BLaER1 treated with 17β-estradiol and CSF1 and Interleukin-3, amounts not matched to agents 10 nM and 100 nM (cell line): ENCODE measurements around the gene SAMD4A.

Source experiments
- H3K27ac ChIP-seq, 11 experiments: shearing (Covaris generic); formaldehyde crosslinking; 2 replicates each; pipeline ENCODE4 v1.8.1; 2022
- H3K27me3 ChIP-seq, 11 experiments: shearing (Covaris generic); formaldehyde crosslinking; 2 replicates each; pipeline ENCODE4 v1.8.1; 2022
- H3K36me3 ChIP-seq, 11 experiments: shearing (Covaris generic); formaldehyde crosslinking; 2 replicates each; pipeline ENCODE4 v1.8.1; 2022
- H3K4me1 ChIP-seq, 10 experiments: shearing (Covaris generic); formaldehyde crosslinking; 2 replicates each; pipeline ENCODE4 v1.8.1; 2022
- H3K4me2 ChIP-seq, 11 experiments: shearing (Covaris generic); formaldehyde crosslinking; 2 replicates each; pipeline ENCODE4 v1.8.1; 2022
- H3K4me3 ChIP-seq, 10 experiments: shearing (Covaris generic); formaldehyde crosslinking; 2 replicates each; pipeline ENCODE4 v1.8.1; 2022
- H3K9ac ChIP-seq, 11 experiments: shearing (Covaris generic); formaldehyde crosslinking; 2 replicates each; pipeline ENCODE4 v1.8.1; 2022
- H3K9me3 ChIP-seq, 11 experiments: shearing (Covaris generic); formaldehyde crosslinking; replicated peaks in 1 of 11; 2 replicates each; pipeline ENCODE4 v1.8.1; 2022
- H4K20me1 ChIP-seq, 11 experiments: shearing (Covaris generic); formaldehyde crosslinking; 2 replicates each; pipeline ENCODE4 v1.8.1; 2022
- Cebpa-rat ChIP-seq, 11 experiments: shearing (Covaris generic); IDR thresholded peaks; 2 replicates each; pipeline ENCODE4 v1.8.1; 2022

The SAMD4A gene

DNA sequence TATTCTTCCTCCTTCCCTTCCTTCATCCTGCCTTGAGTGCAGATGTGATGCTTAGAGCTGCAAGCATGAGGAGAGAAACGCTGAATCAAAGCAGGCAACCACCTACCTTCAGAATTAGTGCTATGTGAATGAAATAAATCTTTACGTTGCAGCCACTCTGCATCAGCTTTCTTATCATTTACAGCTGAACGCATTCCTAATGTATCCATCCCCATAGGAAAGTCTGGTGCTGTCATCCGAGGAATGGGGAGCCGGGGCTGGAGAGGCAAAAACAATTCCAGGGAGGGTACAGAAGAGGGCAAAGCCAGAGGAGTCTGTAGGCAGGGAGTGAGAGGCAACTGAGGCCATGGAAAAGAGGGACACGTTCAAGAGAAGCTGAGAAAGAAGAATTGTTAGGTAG is 245.7 kb downstream of the SAMD4A start:
- peaks cover 0 to 10% (median 7%) of the 10 kb centered on the region in 10 experiments; a peak in 8 of 20 replicates for H3K4me1 ChIP-seq
- no peaks in the 10 kb centered on the region for H3K27me3 ChIP-seq
- no peak overlapping the region for H3K9ac ChIP-seq
- no peak overlapping the region for H3K4me3 ChIP-seq
- no peaks in the 10 kb centered on the region for H4K20me1 ChIP-seq
- TF ChIP-seq Cebpa-rat (IDR thresholded peaks at IDR 0.05), result no peak
- no peaks in the 10 kb centered on the region for H3K36me3 ChIP-seq
- H3K4me2 ChIP-seq, result no peak overlapping the region; a peak in 1 of 22 replicates
- no peak overlapping the region for H3K27ac ChIP-seq
- H3K9me3 ChIP-seq, result 0 out of 22 replicates have a peak, but pooled peaks cover 0 to 6% (median 0%) of the 10 kb centered on the region in 11 experiments

DNA sequence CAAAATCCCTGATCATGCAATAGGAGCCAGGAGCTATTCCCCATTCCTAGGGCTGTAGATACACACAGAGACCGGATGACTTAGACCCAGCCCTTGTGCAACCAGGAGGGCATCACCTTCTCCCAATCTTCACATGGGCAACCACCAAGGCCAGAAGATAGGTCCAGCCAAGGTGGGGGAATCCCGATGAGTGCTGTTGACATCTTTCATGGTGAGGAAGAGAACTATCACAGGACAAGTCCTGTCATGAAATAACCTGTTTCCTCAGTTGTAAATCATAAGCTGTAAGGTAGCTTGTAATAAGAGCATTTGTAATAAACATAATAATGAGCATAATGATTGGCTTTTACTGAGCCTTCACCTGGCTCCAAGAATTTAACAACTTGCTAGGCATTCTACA is 246.2 kb downstream of the SAMD4A start:
- H3K27ac ChIP-seq, result no peak overlapping the region
- no peaks in the 10 kb centered on the region for H3K36me3 ChIP-seq
- no peak overlapping the region for H3K4me3 ChIP-seq
- no peak overlapping the region for H3K9ac ChIP-seq
- no peaks in the 10 kb centered on the region for H4K20me1 ChIP-seq
- H3K27me3 ChIP-seq, result no peaks in the 10 kb centered on the region
- H3K4me2 ChIP-seq, result peak overlapping the region in 1 of 11 experiments; percentile 31; a peak in 1 of 22 replicates
- H3K4me1 ChIP-seq, result peaks cover 0 to 10% (median 7%) of the 10 kb centered on the region in 10 experiments; a peak in 8 of 20 replicates
- TF ChIP-seq Cebpa-rat (IDR thresholded peaks at IDR 0.05), result no peak
- 0 out of 22 replicates have a peak, but pooled peaks cover 0 to 6% (median 0%) of the 10 kb centered on the region in 11 experiments for H3K9me3 ChIP-seq

DNA sequence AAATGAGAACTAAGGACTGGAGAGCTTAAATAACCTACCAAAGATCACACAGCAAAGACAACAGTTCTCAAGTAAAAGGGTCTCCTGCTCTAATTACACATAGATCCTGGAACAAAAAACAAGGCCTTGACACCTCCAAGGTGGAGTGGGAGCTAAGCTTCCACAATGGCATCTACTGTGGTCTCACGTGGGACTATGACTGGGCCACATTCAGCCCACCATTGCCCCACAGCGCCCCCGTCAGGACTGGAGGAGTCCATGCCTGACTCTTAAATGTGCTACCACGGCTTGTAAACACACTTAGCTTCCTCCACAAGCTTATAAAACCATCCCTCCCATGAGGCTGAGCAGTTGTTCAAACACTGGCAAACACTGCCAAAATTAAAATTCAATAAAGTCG is 247.1 kb downstream of the SAMD4A start:
- no peaks in the 10 kb centered on the region for H3K27me3 ChIP-seq
- H3K4me2 ChIP-seq, result no peak overlapping the region
- no peak overlapping the region for H3K27ac ChIP-seq
- H3K9me3 ChIP-seq, result 0 out of 22 replicates have a peak, but pooled peaks cover 0 to 6% (median 0%) of the 10 kb centered on the region in 11 experiments
- peaks cover 0 to 10% (median 7%) of the 10 kb centered on the region in 10 experiments; a peak in 8 of 20 replicates for H3K4me1 ChIP-seq
- no peaks in the 10 kb centered on the region for H3K36me3 ChIP-seq
- no peaks in the 10 kb centered on the region for H4K20me1 ChIP-seq
- H3K9ac ChIP-seq, result no peak overlapping the region
- H3K4me3 ChIP-seq, result no peak overlapping the region
- TF ChIP-seq Cebpa-rat (IDR thresholded peaks at IDR 0.05), result no peak

DNA sequence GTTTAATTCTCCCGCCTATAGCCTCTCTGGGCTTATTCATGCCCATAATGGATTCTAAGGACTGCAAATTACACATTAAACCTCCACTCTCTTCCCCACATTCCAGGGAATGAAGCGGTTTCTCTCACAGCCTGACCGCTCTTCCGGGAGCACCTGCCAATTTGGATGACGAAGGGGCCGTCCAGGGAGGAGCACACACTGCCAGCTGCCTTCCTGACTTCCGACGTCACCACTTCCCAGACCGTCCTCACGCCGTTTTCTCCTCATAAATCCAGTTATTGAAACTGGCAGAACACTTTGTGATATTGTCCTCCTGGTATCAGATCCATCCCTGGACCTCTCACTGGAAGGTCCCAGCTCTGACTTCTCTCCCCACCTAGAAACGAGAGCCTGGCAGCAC is 248.1 kb downstream of the SAMD4A start:
- Histone ChIP-seq H3K4me1 (peaks cover 0 to 10% (median 7%) of the 10 kb centered on the region in 10 experiments; a peak in 8 of 20 replicates), H3K9ac (no peak overlapping the region), H3K27me3 (no peaks in the 10 kb centered on the region), H3K36me3 (no peaks in the 10 kb centered on the region), H4K20me1 (no peaks in the 10 kb centered on the region), H3K27ac (no peak overlapping the region), H3K4me3 (no peak overlapping the region), H3K9me3 (0 out of 22 replicates have a peak, but pooled peaks cover 0 to 6% (median 0%) of the 10 kb centered on the region in 11 experiments), H3K4me2 (no peak overlapping the region)
- no peak for TF ChIP-seq Cebpa-rat (IDR thresholded peaks at IDR 0.05)

DNA sequence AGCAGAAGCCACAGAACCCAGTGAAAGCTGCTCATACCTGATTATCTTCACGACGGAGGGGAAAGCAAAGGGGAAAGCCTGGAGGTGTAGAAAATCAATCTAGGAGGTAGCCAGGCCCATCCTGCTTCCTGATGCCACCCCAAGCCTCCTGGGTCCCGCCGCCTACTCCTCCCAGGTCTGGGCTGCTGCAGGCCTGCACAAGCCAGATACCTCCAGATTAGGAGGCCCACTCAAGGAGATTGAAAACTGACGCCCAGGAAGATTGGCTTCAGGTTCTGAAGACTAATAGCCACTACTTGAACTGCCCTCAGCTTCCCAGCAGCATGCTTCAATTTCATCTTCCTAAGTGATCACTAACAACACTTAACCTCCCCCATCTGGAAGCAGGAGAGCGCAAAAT is 248.6 kb downstream of the SAMD4A start:
- Histone ChIP-seq H3K4me1 (peaks cover 0 to 10% (median 7%) of the 10 kb centered on the region in 10 experiments; a peak in 8 of 20 replicates), H3K4me3 (no peak overlapping the region), H3K9ac (no peak overlapping the region), H3K36me3 (no peaks in the 10 kb centered on the region), H3K27ac (no peak overlapping the region), H3K27me3 (no peaks in the 10 kb centered on the region), H4K20me1 (no peaks in the 10 kb centered on the region), H3K4me2 (no peak overlapping the region), H3K9me3 (0 out of 22 replicates have a peak, but pooled peaks cover 0 to 6% (median 0%) of the 10 kb centered on the region in 11 experiments)
- TF ChIP-seq Cebpa-rat (IDR thresholded peaks at IDR 0.05), result no peak

DNA sequence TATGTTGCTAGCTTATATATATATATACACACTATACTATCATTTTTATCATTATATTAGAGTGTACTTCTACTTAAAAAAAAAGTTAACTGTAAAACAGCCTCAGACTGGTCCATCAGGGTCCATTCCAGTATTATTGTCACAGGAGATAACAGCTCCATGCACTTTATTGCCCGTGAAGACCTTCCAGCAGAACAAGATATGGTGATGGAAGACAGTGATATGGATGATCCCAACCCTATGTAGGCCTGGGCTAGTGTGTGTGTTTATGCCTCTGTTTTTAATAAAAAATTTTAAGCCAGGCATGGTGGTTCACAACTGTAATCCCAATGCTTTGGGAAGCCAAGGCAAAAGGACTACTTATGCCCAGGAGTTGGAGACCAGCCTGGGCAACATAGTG is 249.5 kb downstream of the SAMD4A start:
- no peak for TF ChIP-seq Cebpa-rat (IDR thresholded peaks at IDR 0.05)
- H3K27me3 ChIP-seq, result no peaks in the 10 kb centered on the region

DNA sequence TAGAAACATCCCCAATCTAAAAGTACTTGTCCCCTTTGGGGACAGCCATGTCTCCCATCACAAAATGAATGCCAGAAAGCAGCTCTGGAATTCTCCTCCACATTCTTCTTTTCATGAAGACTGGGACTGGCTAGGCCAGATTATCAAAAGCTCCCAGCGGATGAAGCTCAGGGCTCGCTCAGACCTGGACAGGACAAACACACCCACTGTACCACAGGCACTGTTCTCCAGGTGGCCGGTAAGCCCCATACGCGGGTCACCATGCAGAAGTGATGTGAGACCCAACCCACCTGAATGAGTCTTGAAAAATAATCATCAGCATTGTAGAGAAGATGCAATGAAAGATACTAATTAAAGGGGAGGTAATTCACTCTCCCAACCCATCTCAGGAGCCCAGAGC is 250.6 kb downstream of the SAMD4A start:
- H4K20me1 ChIP-seq, result no peaks in the 10 kb centered on the region
- peak overlapping the region in 1 of 11 experiments; percentile 32; a peak in 1 of 22 replicates for H3K4me2 ChIP-seq
- no peak for TF ChIP-seq Cebpa-rat (IDR thresholded peaks at IDR 0.05)
- H3K27me3 ChIP-seq, result no peaks in the 10 kb centered on the region
- no peak overlapping the region for H3K4me3 ChIP-seq
- peaks cover 0 to 6% (median under 1%) of the 10 kb centered on the region in 11 experiments; a peak in 3 of 22 replicates for H3K9me3 ChIP-seq
- peaks cover 0 to 10% (median 7%) of the 10 kb centered on the region in 10 experiments; a peak in 8 of 20 replicates for H3K4me1 ChIP-seq
- no peak overlapping the region for H3K27ac ChIP-seq
- H3K9ac ChIP-seq, result no peak overlapping the region
- H3K36me3 ChIP-seq, result no peaks in the 10 kb centered on the region

More for the DNA sequence above, 249.5 kb downstream of the SAMD4A start:
- Histone ChIP-seq H3K4me2 (peak overlapping the region in 9 of 11 experiments; percentile 1 to 37 (median 18); a peak in 11 of 22 replicates), H3K4me3 (no peak overlapping the region), H3K9me3 (0 out of 22 replicates have a peak, but pooled peaks cover 0 to 6% (median 0%) of the 10 kb centered on the region in 11 experiments), H3K4me1 (peaks cover 0 to 10% (median 7%) of the 10 kb centered on the region in 10 experiments; a peak in 8 of 20 replicates), H3K9ac (no peak overlapping the region), H3K27ac (no peak overlapping the region), H3K36me3 (no peaks in the 10 kb centered on the region), H4K20me1 (no peaks in the 10 kb centered on the region)

DNA sequence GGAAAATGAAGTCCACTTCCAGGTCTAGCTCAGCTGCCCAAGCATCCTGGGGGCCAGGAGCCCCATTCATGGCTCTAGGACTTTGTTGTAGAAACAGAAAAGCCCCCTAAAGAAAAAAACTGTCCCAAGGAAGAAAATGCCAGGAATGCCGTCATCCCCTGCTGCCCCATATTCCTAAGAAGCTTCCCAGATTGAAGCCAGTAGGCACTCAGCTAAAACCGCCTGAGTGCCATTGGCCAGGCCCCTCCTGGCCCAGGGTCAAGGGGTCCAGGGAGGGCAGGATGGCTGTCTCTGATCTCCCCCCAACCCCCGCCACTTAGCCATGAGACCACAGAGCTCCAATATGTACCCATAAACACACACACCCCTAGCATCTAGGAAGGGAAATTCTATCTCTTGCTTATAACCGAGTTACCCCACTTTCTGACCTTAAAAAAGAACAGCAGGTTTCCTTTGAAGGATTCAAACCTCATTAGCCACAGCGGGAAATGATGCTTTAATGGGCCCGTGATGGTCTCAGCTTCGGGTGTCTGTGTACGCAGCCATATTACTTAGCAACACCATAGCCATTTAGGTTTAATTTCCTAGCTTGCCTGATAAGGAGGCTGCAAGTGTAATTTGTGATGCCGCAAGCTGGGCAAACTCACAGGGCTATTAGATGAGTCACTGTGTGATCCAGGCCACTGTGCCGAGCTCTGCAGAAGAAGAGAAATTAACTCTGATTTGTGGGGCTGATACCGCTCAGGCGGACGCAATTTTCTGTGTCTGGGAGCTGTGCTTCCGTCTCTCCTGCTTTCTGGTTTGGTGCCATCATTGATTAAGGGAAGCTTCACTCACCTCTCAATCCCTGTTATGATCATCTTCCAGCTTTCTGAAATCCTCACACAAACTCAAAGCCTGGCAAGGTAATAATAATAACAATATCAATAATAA is 251.5 kb downstream of the SAMD4A start:
- Histone ChIP-seq H3K9ac (no peak overlapping the region), H3K4me1 (peaks cover 0 to 10% (median 6%) of the 10 kb centered on the region in 10 experiments; a peak in 8 of 20 replicates), H3K36me3 (no peaks in the 10 kb centered on the region), H4K20me1 (no peaks in the 10 kb centered on the region), H3K27me3 (no peaks in the 10 kb centered on the region), H3K4me2 (no peak overlapping the region), H3K27ac (no peak overlapping the region), H3K9me3 (peaks cover 4 to 14% (median 10%) of the 10 kb centered on the region in 11 experiments), H3K4me3 (no peak overlapping the region)
- no peak for TF ChIP-seq Cebpa-rat (IDR thresholded peaks at IDR 0.05)

DNA sequence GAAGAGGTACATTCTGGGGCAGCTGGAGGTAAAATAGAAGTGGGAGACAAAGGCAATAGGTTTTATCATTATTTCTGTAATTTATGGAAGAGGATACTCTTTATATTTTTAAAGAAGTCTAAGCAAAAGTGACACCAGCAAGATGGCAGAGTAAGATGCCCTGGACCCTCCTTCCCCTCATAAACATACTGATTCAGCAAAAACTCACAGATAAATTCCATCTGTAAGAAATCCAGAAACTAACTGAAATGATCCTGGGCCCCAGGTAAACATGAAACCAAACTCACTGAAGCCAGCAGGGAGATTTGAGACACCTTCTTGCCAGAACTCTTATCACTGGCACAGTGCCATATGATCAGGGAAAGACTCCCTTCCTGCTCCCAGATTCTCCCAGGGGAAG is 255.8 kb downstream of the SAMD4A start:
- H3K27ac ChIP-seq, result no peak overlapping the region
- H4K20me1 ChIP-seq, result no peaks in the 10 kb centered on the region
- peaks cover 32 to 47% (median 35%) of the 10 kb centered on the region in 11 experiments for H3K9me3 ChIP-seq
- H3K27me3 ChIP-seq, result no peaks in the 10 kb centered on the region
- H3K4me2 ChIP-seq, result no peak overlapping the region
- no peak for TF ChIP-seq Cebpa-rat (IDR thresholded peaks at IDR 0.05)
- H3K36me3 ChIP-seq, result no peaks in the 10 kb centered on the region
- no peak overlapping the region for H3K9ac ChIP-seq
- H3K4me1 ChIP-seq, result no peaks in the 10 kb centered on the region
- no peak overlapping the region for H3K4me3 ChIP-seq
